CD4-positive, alpha-beta T cell treated with Interleukin-15 for 1 hour (primary cell): Measurements from ENCODE around the gene SCN2B.

Experiments
- DNase-seq: peaks from one replicate; pipeline ENCODE4 v3.0.0-alpha.2; 2020

SCN2B gene

DNA sequence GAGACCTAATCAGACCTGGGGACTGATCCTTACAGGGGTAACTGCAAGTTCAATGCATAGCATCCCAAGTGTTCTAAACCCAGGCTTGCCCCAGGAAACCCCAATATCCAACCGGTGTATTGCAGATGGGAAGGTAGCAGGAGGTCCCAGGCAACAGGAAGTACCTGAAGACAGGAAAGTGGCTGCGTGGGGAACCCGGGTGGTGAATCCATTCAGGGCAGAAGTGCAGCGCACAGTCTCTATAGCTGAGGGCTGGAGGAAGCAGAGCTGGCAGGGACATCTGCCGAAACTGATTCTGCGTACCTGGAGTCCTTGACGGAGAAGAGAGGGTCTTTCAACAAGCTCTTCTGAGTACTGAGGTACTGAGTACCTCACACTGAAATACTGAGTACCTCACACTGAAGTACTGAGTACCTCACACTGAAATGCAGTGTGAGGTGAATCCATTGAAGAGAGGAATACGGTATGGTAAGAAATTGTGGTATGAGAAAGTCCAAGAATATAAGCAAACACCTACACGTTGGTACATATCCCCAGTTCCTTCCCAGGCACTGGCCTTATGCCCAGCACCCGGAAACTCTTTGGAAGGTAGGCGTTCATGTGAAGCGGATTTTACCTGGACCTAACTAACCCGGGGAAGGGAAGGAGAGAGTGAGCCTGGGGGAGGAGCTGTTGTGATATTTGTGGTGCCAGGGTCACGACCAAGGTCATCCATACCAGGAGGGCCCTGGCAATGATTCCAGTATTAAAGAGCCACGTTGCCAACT is 43.9 kb downstream of the SCN2B start:
- DNase-seq: no peak

DNA sequence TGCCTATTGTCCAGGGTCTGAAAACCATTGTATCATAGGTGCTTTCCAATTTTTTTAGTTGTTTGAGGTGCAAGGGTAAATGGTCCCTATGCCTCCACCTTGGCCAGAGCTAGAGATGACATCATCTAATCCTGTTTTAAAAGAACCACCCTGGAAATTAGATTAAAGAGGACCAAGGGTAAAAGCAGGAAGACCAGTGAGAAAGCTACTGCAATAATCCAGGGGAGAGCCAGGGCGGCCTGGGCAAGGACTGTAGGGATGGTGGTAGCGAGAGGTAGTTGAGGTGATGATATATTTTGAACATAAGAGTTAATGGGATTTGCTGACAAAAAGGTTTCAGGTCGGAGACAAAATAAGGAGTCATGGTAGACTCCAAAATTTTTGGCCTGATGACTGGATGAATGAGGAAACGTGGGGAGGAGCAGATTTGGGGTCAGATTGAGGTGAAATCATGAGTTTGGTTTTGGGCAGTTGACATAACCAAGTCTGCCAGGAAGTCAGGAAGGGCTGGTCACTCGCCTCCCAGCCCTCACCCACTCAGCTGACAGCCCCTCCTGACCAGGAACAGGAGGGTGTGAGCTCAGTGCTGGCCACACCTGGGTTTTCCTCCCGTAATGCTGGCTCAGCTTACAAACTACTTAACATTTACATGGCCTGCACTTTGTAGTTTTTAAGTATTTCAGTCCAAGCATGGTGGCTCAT is 46.8 kb downstream of the SCN2B start:
- DNase-seq: no peak

DNA sequence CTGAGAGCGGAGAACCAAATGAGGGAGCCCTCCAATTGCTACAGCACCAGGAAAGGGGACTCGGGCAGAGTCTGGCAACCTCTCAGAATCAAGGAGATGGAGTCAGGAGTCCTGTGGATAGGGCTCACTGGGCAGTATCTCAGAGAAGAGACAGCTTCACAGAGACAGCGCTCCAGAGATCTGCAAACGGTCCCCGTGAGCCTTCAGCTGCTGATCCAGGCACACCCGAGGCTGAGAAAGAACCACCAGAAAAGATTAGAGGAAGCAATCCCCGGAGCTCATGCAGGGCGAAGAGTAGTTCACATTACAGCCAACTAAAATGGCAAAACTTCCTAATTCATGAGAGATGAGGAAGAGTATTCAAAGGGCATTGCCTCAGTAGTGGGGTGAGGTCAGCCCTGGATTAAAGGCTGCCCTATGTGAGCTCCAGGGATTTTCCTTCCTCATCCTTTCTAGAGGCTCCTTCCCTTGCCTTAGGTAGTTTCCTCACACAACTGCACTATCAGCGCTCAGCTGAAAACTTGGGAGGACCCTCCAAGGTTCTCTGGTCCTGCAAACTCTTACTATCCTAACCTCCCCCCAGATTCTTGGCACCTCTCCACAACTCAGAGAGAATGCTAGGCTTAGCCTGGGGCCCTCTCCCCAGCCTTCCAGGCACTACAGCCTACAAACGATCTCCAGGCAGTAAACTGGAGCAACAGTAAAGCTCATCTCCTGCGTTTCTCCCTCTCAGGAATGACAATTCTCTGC is 47.5 kb downstream of the SCN2B start:
- DNase-seq: no peak

DNA sequence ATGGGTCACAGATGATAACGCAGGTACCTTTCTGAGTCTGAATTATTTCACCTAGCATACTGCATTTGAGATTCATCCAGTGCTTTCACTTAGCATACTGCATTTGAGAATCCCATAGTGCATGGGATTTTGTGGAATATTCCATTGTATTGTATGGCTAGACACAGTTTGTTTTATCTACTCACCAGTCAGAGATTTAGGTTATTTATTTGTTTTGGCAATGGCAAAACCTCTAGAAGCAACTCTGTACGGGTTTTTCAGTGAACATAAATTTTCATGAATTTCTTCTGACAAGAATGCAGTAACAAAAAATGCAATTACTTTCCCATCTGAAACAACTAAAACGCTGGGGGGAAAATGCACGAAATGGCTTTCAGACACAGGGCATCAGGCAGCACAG is 48.1 kb downstream of the SCN2B start:
- no peak for DNase-seq

DNA sequence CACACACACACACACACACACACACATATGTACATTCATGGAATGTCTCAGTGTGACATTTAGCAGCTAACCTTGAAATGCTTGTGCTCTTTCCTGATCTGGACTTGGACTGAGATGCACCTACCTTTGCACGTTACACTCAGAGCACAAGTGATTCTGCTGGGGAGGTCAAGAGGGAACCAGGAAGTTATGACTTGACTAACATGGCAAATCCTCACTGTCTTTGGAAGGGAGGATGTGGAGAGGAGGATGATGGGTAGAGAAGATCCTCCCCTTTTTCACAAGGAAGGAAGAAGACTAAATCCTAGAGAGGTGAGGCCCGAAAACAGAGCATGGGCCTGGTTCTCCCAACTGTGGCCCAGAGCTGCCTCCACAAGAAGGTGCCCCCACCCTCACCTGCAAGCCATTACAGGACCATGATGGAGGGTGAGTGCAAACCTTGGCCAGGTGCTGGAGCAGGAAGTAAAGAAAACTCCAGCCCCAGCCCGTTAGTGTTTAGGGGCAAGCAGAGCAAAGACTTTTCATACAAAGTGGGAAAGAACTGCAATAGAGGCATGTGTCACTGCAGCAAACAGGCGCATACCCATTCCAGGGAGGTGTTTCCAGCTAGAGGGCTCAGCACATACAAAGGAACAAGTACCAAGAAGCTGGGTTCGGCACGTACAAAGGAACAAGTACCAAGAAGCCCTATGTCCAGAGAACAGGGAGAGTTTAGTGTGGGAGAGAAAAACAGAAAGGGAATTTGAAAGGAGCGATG is 50.2 kb downstream of the SCN2B start:
- DNase-seq: no peak

DNA sequence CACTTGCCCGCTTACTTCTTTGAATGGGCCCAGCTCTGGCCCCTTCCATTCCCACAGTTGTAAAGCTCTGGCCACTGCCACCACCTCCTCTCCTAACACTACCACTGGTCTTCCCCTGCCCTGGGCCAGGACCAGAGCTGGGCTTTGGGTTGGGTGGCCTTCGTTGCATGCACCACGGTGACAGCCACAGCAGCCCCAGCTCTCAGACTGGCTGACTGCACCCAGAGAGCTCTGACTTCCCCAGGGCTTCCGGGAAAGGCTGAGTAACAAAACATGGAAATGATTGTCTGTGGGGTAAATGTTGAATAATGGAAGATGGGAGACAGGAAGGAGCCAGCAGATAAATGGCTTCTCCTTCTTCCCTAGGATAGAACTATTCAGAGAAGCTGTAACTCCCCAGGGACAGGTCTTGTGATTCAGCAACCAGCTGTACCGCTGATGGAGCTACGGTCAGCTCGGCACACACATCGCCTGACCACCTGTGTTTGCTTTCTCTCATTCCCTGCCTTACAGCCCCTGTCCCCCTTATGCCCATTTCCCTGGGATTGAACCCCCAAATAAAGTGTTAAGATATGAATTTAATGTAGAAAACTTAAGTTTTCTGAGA is 51.4 kb downstream of the SCN2B start:
- DNase-seq: no peak

DNA sequence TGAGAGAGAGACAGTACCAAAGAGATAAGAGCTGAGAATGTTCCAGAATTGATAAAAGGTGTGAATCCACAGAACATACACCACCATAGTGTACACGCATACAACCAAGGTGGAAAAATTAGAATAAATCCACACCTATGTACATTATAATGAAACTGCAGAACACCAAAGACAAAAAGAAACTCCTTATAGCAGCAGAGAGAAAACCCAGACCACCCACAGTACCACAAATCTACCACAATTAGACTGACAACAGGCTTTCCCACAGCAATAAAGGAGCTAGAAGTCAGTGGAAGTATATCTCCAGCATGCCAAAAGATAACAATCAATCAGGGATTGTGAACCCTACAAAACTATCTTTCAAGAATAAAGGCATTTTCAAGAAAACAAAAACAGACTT is 55.6 kb downstream of the SCN2B start:
- DNase-seq: no peak

DNA sequence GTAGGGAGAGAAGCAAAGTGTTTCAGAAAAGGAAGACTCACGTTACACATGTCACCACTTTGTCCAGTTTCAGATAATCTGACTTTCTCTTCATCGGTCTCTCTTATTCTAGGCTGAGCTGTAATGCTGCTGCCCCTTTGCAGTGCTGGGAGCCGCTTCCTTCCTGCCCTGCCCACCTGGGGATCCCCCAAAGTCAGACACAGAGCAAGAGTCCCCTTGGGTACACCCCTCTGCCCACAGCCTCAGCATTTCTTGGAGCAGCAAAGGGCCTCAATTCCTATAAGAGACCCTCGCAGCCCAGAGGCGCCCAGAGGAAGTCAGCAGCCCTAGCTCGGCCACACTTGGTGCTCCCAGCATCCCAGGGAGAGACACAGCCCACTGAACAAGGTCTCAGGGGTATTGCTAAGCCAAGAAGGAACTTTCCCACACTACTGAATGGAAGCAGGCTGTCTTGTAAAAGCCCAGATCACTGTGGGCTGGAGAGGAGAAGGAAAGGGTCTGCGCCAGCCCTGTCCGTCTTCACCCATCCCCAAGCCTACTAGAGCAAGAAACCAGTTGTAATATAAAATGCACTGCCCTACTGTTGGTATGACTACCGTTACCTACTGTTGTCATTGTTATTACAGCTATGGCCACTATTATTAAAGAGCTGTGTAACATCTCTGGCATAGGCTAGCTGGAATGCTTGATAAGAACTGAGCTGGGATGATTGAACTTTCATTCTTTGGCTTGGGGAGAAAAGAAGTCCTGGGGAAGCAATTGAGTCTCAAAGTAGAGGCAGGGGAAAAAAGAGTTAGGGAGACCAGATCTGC is 58.4 kb downstream of the SCN2B start:
- no peak for DNase-seq

DNA sequence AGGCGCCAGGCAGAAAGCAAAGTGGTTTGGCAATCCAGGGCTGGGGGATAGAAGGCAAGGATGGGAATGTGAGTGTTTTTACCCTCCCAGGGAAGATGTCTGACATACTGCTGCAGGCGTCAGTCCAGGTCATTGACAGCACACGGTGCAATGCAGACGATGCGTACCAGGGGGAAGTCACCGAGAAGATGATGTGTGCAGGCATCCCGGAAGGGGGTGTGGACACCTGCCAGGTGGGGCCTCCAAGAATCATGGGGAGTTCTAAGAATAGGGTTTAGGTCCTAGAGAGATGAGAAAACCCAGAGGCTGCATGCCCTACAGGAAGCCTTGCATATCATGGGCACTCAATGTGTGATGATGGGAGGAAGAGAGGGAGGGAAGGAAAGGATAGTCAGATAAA is 61.4 kb downstream of the SCN2B start:
- DNase-seq: no peak

DNA sequence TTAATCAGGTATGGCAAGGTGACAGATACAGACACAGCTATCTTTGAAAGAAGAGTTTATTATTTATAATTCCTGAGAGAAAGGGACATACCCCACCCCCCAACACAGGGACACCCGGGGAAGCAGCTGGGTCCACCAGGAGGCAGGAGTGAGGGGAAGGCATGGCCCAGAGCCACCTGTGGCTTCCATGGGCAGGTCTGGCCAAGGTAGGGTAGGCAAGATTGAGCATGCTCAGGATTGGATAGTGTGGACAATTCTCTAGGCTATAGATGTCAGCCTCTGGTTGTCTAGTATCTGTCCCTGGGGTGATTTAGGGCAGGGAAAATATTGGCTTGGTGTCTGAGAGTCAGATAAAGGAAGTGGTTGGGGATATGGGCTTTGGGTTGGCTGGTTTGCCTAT is 62.2 kb downstream of the SCN2B start:
- no peak for DNase-seq

DNA sequence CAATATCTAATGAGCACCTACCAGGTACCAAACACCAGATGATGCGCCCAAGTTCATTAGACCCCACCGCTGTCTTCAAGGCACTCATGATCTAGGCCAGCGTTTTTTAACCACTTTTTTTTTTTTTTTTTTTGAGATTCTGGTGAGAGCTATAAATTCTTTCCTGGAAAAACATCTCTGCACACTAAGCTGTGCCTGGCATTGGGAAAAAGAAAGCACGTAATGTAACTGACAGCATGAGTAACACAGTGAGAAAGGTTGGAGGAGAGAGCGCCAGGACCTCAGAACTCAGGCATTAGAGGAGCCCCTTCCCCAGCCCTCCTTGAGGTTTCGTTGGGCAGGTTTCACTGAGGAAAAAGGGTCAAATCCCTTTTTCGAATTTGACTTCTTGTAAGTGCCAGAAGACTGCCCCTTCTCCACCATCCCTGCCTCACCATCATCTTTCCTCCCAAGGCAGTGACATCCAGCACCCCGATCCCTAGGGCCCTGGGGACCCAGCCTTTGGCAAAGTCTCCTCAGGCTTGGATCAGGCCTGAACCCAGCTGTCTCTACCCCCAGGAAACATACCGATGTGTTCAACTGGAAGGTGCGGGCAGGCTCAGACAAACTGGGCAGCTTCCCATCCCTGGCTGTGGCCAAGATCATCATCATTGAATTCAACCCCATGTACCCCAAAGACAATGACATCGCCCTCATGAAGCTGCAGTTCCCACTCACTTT is 63.6 kb downstream of the SCN2B start:
- DNase-seq: no peak
